Uterus (tissue), 4 donors: ENCODE results near the gene FGF16. TPM values are rescaled to one million over a fixed set of nuclear protein-coding genes. Genes with fewer than 3 reads are reported as not detected.

Experiments used
- DNase-seq, 2 donors: peaks; one replicate each; pipeline ENCODE4 v3.0.0-alpha.2; 2019 to 2020
- H3K27ac ChIP-seq, 2 donors: fragments of 200-600 bp; sonication (generic); 1 replicate in 1 of 2; 2 replicates in 1 of 2; pipeline ENCODE4 v1.5.1; 2016 to 2018
- H3K27me3 ChIP-seq, 2 donors: fragments of 200-600 bp; sonication (generic); one replicate each; pipeline ENCODE4 v1.5.1; 2018 to 2019; ENCODE audit warnings: control low read depth in 1 of 2
- H3K36me3 ChIP-seq, 2 donors: fragments of 200-600 bp; sonication (generic); one replicate each; pipeline ENCODE4 v1.5.1; 2019; ENCODE audit warnings: control low read depth in 1 of 2
- H3K4me1 ChIP-seq, 2 donors: fragments of 200-600 bp; sonication (generic); one replicate each; pipeline ENCODE4 v1.5.1; 2018 to 2019; ENCODE audit warnings: control low read depth in 1 of 2
- H3K4me3 ChIP-seq, 2 donors: fragments of 200-600 bp; sonication (generic); 1 replicate in 1 of 2; 2 replicates in 1 of 2; pipeline ENCODE4 v1.5.1; 2018 to 2019; ENCODE audit warnings: mild to moderate bottlenecking in 1 of 2
- H3K9me3 ChIP-seq, 2 donors: fragments of 200-600 bp; sonication (generic); one replicate each; pipeline ENCODE4 v1.5.1; 2019; ENCODE audit warnings: control low read depth in 1 of 2
- CTCF ChIP-seq, 4 experiments: fragments of 200-600 bp in 2 of 4; fragments of 450-650 bp in 2 of 4; sonication (generic) in 2 of 4; IDR thresholded peaks; one replicate each; pipeline ENCODE4 v1.5.1; 2016 to 2019; ENCODE audit warnings: antibody characterized with exemption in 4 of 4, mild to moderate bottlenecking in 2 of 4, moderate library complexity in 1 of 4
- POLR2A ChIP-seq, 2 donors: fragments of 450-650 bp; IDR thresholded peaks; one replicate each; pipeline ENCODE4 v1.6.1; 2016; ENCODE audit warnings: antibody characterized with exemption in 2 of 2, mild to moderate bottlenecking in 1 of 2, moderate library complexity in 1 of 2
- intact Hi-C: fragments of 100-400 bp; cut with DNase I; formaldehyde crosslinking; loops from one replicate; pipeline ENCODE4 v1.15.1; 2023; ENCODE audit warnings: low total_unique reads
- total RNA-seq, 4 donors: library from RNA; depleted of rRNA in 3 of 4; stranded (reverse); fragments of >200 nt in 3 of 4; gene quantifications; one replicate each; pipeline versions ENCODE4 v1.1.0 to v1.2.4, GENCODE V29; 2014 to 2023
- donor health status: DM: yes; HTN: yes; CAD: no.

Gene FGF16
- total RNA-seq, 4 donors from 2014 or later, result 1.0 to 1.2 TPM; not detected in 2

DNA sequence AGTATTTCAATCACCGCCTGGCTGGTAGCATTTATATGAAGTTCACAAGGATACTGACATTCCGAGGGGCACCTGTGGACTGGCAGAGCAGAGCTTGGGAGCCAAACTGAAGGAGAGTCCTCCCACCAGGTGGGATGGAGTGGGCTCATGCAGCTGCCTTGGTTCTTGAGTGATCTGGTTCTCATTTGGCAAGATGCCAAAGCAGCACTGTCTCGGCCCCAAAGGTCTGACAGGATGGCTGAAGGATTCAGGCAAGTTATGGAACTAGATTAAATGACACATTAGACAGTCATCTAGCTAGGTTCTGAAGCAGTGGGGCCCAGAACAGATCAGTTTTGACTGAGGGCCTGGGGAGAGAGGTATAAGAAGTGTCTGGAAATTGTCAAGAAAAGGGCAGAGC, 3.2 kb downstream of the FGF16 start:
- intact Hi-C loops, result no loop called here

DNA sequence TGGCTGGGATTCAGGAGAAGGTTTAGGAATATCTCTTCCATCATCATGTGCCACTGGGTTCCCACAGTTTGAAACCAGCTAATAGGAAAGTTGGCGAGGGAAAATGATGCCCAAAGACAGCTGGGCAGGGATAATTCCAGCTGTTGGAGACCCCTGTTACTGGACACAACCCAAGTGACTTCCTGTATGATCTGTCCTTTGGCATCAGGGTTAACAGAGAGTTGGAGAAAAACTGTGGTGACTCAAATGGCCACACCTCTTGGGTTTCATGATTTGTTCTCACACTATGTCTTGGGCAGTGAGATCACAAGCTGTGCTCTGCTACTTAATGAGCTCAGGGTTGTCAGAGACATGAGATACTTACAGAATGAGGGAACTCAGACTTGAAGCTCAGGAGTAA, 3.8 kb downstream of the FGF16 start:
- H3K27me3 ChIP-seq, result no peaks in the 10 kb centered on the region
- H3K9me3 ChIP-seq, result no peaks in the 10 kb centered on the region
- no peak overlapping the region for H3K27ac ChIP-seq
- no peaks in the 10 kb centered on the region for H3K36me3 ChIP-seq
- DNase-seq, result no peak
- no peaks in the 10 kb centered on the region for H3K4me1 ChIP-seq
- TF ChIP-seq POLR2A (IDR thresholded peaks at IDR 0.05), result no peak
- TF ChIP-seq CTCF (IDR thresholded peaks at IDR 0.05), result no peak
- H3K4me3 ChIP-seq, result no peak overlapping the region
- intact Hi-C loops, result no loop called here

More for the DNA sequence above, 3.2 kb downstream of the FGF16 start:
- no peak for DNase-seq
- Histone ChIP-seq H3K9me3 (no peaks in the 10 kb centered on the region), H3K27ac (no peak overlapping the region), H3K27me3 (no peaks in the 10 kb centered on the region), H3K36me3 (no peaks in the 10 kb centered on the region), H3K4me3 (no peak overlapping the region), H3K4me1 (no peaks in the 10 kb centered on the region)
- TF ChIP-seq CTCF (IDR thresholded peaks at IDR 0.05) (no peak), POLR2A (IDR thresholded peaks at IDR 0.05) (no peak)

DNA sequence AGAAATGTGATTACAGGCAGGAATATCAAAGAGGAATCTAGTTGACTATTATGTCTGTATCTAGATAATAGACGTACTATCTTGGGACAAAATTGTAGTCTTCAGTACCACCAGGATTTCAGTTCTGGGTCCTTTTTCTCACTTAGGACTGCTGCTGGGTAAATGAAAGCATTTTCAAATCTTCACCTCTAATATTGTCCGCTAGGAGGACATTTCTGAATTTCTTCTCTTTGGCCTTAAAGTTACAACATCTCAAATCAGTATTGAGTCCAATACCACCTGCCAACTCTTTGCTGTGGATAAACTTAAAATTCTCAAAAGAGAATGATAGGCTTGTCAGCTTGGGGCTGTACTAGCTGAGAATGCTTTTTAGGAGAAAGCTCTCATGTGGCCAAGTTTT, 6.0 kb downstream of the FGF16 start:
- Histone ChIP-seq H3K27ac (no peak overlapping the region), H3K9me3 (no peaks in the 10 kb centered on the region), H3K4me1 (no peaks in the 10 kb centered on the region), H3K36me3 (no peaks in the 10 kb centered on the region), H3K4me3 (no peak overlapping the region), H3K27me3 (no peaks in the 10 kb centered on the region)
- TF ChIP-seq POLR2A (IDR thresholded peaks at IDR 0.05), result no peak
- TF ChIP-seq CTCF (IDR thresholded peaks at IDR 0.05), result no peak
- DNase-seq, result no peak
- intact Hi-C loops, result no loop called here

GRCh38 chrX:77455437-77455836, 8.2 kb downstream of the FGF16 start:
- Histone ChIP-seq H3K4me1 (no peaks in the 10 kb centered on the region), H3K4me3 (no peak overlapping the region), H3K27ac (no peak overlapping the region), H3K27me3 (no peaks in the 10 kb centered on the region), H3K9me3 (no peaks in the 10 kb centered on the region), H3K36me3 (no peaks in the 10 kb centered on the region)
- no peak for DNase-seq
- intact Hi-C loops, result no loop called here
- no peak for TF ChIP-seq POLR2A (IDR thresholded peaks at IDR 0.05)
- TF ChIP-seq CTCF (IDR thresholded peaks at IDR 0.05), result no peak

GRCh38 chrX:77484045-77484444, 36.9 kb downstream of the FGF16 start:
- Histone ChIP-seq H3K36me3 (no peaks in the 10 kb centered on the region), H3K9me3 (no peaks in the 10 kb centered on the region), H3K4me1 (no peaks in the 10 kb centered on the region), H3K27me3 (no peaks in the 10 kb centered on the region), H3K27ac (no peak overlapping the region), H3K4me3 (no peak overlapping the region)
- no peak for DNase-seq
- intact Hi-C loops, result no loop called here
- TF ChIP-seq CTCF (IDR thresholded peaks at IDR 0.05) (no peak), POLR2A (IDR thresholded peaks at IDR 0.05) (no peak)
